GM18861 (cell line): ENCODE data around the gene TMEM174.
"Not testable (repeated sequence)": the region's sequence is repeated elsewhere in the genome, so short reads cannot be mapped to it uniquely, and the experiment has no call there.

Experiments used
- ATAC-seq: cut with Tn5 transposase; IDR thresholded peaks from one replicate; pipeline ENCODE4 v1.9.1; 2021; ENCODE audit not compliant: unreplicated experiment

Gene TMEM174

DNA sequence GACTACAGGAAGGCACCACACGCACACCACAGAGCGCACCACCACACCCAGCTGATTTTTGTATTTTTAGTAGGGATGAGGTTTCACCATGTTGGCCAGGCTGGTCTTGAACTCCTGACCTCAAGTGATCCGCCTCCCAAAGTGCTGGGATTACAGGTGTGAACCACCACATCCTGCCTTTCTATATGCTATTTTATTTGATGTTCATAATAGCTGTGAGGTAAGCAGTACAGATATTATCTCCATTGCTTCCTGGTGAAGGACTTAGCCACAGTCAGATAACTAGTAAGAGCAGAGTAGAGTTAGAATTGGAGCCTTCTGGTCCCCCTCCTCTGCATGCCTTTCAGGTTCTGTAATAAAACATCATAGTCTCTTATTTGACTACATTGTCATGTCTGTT is 46.3 kb downstream of the TMEM174 start:
- not testable (repeated sequence) for ATAC-seq

DNA sequence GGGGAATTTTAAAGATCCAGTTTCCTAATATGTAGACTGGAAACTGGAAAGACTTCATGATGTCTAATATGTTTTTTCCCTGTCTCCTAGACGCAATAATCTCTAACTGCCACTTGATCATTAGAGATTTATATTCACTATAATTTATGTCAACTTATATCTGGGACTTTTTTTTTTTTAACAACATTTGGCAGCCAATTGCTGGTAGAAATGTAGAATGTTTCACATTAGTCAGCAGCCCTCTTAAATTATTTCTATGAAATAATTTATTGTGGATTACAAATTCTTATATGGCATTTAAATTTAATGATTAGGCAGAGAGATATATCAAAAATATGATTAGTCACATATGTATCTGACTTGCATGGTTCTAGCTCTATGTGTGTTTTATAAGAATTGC is 48.2 kb downstream of the TMEM174 start:
- ATAC-seq: no peak

DNA sequence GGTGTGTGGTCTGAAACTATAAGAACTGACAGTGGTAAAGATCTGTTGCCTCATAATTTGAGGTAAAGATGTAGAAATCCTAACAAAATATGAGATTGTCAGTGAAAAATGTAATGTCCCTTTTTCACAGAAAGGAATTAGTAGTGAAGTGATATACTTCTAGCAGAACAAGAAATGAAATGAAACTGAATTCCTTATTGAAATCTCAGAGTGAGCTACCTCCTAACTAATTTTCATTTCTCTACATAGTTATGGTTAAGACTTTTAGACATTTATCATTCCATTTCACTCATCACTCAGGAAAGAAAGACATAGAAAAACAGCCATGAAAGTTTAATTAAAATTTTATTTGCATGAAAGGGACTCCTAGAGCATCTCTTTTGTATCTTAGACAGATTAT is 48.7 kb downstream of the TMEM174 start:
- no peak for ATAC-seq

DNA sequence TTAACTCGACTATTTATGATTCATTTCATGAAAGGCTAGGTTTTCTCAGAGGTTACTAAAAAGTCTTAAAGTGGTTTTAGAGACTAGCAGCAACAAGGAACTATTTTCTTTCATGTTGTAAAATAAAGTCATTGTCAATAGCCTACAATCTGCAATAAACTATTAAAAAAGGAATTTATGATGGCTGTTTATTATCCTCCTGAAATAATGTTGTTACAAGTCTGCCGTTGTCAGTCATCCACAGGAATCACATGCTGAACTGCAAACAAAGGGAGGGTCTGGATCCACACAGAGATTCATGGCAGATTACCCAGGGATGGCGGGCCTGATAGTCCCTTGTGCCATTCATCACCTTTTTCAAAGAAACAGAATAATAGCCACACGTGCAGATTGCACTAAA is 49.2 kb downstream of the TMEM174 start:
- no peak for ATAC-seq
